SK-N-SH treated with all-trans-retinoic acid at 6 μM for 48 hours (cell line): Measurements from ENCODE around the gene CNTNAP2.

Source experiments
- ATAC-seq: fragments of 200-7000 bp; cut with Tn5 transposase; 3 replicates; pipeline ENCODE4 v1.9.1; 2020; ENCODE audit warnings: mild to moderate bottlenecking, moderate library complexity
- ARNTL ChIP-seq: fragments of 450-650 bp; formaldehyde crosslinking; IDR thresholded peaks from 2 replicates; pipeline ENCODE4 v1.5.0; 2020; ENCODE audit warnings: low read depth, mild to moderate bottlenecking, moderate library complexity, borderline replicate concordance
- BACH2 ChIP-seq: fragments of 250-450 bp; sonication (Bioruptor Pico); IDR thresholded peaks from 2 replicates; pipeline ENCODE4 v1.9.0; 2021; ENCODE audit warnings: mild to moderate bottlenecking, borderline replicate concordance
- CSDC2 ChIP-seq: fragments of 250-450 bp; sonication (Bioruptor Pico); IDR thresholded peaks from 2 replicates; pipeline ENCODE4 v1.5.0; 2020; ENCODE audit warnings: mild to moderate bottlenecking, moderate library complexity
- ESRRG ChIP-seq: fragments of 250-450 bp; sonication (Bioruptor Pico); IDR thresholded peaks from 2 replicates; pipeline ENCODE4 v1.6.1; 2021; ENCODE audit warnings: mild to moderate bottlenecking
- ISL1 ChIP-seq: fragments of 250-450 bp; sonication (Bioruptor Pico); IDR thresholded peaks from 2 replicates; pipeline ENCODE4 v2.1.2; 2022; ENCODE audit warnings: mild to moderate bottlenecking, moderate library complexity
- OSR1 ChIP-seq: fragments of 250-450 bp; sonication (Bioruptor Pico); IDR thresholded peaks from 2 replicates; pipeline ENCODE4 v1.8.0; 2022; ENCODE audit warnings: moderate library complexity, mild to moderate bottlenecking, inconsistent platforms
- PPARA ChIP-seq: fragments of 250-450 bp; sonication (Bioruptor Pico); IDR thresholded peaks from 2 replicates; pipeline ENCODE4 v1.5.0; 2020; ENCODE audit warnings: mild to moderate bottlenecking, borderline replicate concordance
- RARB ChIP-seq: fragments of 250-450 bp; sonication (Bioruptor Pico); IDR thresholded peaks from 2 replicates; pipeline ENCODE4 v1.8.0; 2021; ENCODE audit warnings: mild to moderate bottlenecking, moderate library complexity
- SNAI2 ChIP-seq: fragments of 250-450 bp; sonication (Bioruptor Pico); IDR thresholded peaks from 2 replicates; pipeline ENCODE4 v1.5.0; 2020; ENCODE audit warnings: mild to moderate bottlenecking, moderate library complexity
- TCF4 ChIP-seq: fragments of 250-450 bp; sonication (Bioruptor Pico); IDR thresholded peaks from 2 replicates; pipeline ENCODE4 v1.8.0; 2021; ENCODE audit warnings: mild to moderate bottlenecking, moderate library complexity, borderline replicate concordance
- ZC3H10 ChIP-seq: fragments of 250-450 bp; sonication (Bioruptor Pico); IDR thresholded peaks from 2 replicates; pipeline ENCODE4 v1.5.1; 2021; ENCODE audit warnings: mild to moderate bottlenecking, moderate library complexity
- ZFP3 ChIP-seq: fragments of 250-450 bp; sonication (Bioruptor Pico); IDR thresholded peaks from 2 replicates; pipeline ENCODE4 v1.5.0; 2020; ENCODE audit warnings: mild to moderate bottlenecking, moderate library complexity
- ZFP30 ChIP-seq: fragments of 450-650 bp; formaldehyde crosslinking; IDR thresholded peaks from 2 replicates; pipeline ENCODE4 v1.5.0; 2022; ENCODE audit warnings: mild to moderate bottlenecking, moderate library complexity
- ZNF565 ChIP-seq: fragments of 450-650 bp; formaldehyde crosslinking; conservative IDR thresholded peaks from 2 replicates; pipeline ENCODE4 v1.5.0; 2020; ENCODE audit warnings: low read depth, mild to moderate bottlenecking, moderate library complexity
- ZNF70 ChIP-seq: fragments of 450-650 bp; formaldehyde crosslinking; IDR thresholded peaks from 2 replicates; pipeline ENCODE4 v1.5.0; 2020; ENCODE audit warnings: mild to moderate bottlenecking, moderate library complexity
- ZNF8 ChIP-seq: fragments of 450-650 bp; formaldehyde crosslinking; IDR thresholded peaks from 2 replicates; pipeline ENCODE4 v1.5.0; 2020; ENCODE audit warnings: mild to moderate bottlenecking, moderate library complexity
- TF ChIP-seq, protein P1 (sequence below): fragments of 250-450 bp; sonication (Bioruptor Pico); IDR thresholded peaks from 2 replicates; pipeline ENCODE4 v1.8.0; 2021; ENCODE audit warnings: low read depth, mild to moderate bottlenecking, moderate library complexity, borderline replicate concordance
- TF ChIP-seq, protein P2 (sequence below): fragments of 250-450 bp; sonication (Bioruptor Pico); IDR thresholded peaks from 2 replicates; pipeline ENCODE4 v1.8.0; 2020; ENCODE audit warnings: mild to moderate bottlenecking, moderate library complexity, borderline replicate concordance
- TF ChIP-seq, protein P3 (sequence below): fragments of 250-450 bp; sonication (Bioruptor Pico); IDR thresholded peaks from 2 replicates; pipeline ENCODE4 v1.5.1; 2020; ENCODE audit warnings: low read depth, mild to moderate bottlenecking, moderate library complexity
- TF ChIP-seq, protein P4 (sequence below): fragments of 250-450 bp; sonication (Bioruptor Pico); IDR thresholded peaks from 2 replicates; pipeline ENCODE4 v1.5.1; 2021; ENCODE audit warnings: mild to moderate bottlenecking, moderate library complexity
- TF ChIP-seq, protein P5 (sequence below): fragments of 250-450 bp; sonication (Bioruptor Pico); IDR thresholded peaks from 2 replicates; pipeline ENCODE4 v1.5.0; 2020; ENCODE audit warnings: mild to moderate bottlenecking, moderate library complexity

The CNTNAP2 gene

DNA sequence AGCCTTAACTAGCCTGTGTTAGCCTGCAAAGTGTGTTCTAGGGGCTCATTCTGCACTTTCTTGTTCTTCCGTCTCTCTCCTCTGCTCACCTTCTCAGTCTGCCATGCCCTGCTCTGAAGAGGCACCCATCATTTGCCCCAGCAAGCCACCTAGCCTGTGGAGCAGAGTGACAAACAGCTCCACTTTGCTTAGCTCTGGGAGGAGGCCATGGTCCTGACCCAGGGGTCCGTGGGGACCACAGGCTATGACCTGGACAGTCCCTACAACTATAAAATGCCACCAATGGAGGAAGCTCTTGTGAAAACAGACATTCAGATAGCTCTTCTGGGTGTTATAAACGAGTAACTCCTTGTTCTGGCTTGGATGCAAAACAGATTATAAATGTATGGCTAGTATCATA is 1029.6 kb downstream of the CNTNAP2 start:
- no peak for TF ChIP-seq ZFP3 (CRISPR knock-in tag)
- TF ChIP-seq OSR1 = no peak
- no peak for TF ChIP-seq TCF4
- TF ChIP-seq ZC3H10 (CRISPR knock-in tag) = no peak
- no peak for TF ChIP-seq BACH2 (CRISPR knock-in tag)
- TF ChIP-seq RARB (CRISPR knock-in tag) = no peak
- no peak for TF ChIP-seq ESRRG
- TF ChIP-seq PPARA (CRISPR knock-in tag) = no peak
- TF ChIP-seq SNAI2 (CRISPR knock-in tag) = no peak
- TF ChIP-seq ZFP30 = no peak
- TF ChIP-seq, protein P1, sequence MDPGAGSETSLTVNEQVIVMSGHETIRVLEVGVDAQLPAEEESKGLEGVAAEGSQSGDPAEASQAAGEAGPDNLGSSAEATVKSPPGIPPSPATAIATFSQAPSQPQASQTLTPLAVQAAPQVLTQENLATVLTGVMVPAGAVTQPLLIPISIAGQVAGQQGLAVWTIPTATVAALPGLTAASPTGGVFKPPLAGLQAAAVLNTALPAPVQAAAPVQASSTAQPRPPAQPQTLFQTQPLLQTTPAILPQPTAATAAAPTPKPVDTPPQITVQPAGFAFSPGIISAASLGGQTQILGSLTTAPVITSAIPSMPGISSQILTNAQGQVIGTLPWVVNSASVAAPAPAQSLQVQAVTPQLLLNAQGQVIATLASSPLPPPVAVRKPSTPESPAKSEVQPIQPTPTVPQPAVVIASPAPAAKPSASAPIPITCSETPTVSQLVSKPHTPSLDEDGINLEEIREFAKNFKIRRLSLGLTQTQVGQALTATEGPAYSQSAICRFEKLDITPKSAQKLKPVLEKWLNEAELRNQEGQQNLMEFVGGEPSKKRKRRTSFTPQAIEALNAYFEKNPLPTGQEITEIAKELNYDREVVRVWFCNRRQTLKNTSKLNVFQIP (CRISPR knock-in tag) = no peak
- TF ChIP-seq ZNF565 (CRISPR knock-in tag) = no peak
- no peak for TF ChIP-seq ISL1 (CRISPR knock-in tag)
- TF ChIP-seq, protein P2, sequence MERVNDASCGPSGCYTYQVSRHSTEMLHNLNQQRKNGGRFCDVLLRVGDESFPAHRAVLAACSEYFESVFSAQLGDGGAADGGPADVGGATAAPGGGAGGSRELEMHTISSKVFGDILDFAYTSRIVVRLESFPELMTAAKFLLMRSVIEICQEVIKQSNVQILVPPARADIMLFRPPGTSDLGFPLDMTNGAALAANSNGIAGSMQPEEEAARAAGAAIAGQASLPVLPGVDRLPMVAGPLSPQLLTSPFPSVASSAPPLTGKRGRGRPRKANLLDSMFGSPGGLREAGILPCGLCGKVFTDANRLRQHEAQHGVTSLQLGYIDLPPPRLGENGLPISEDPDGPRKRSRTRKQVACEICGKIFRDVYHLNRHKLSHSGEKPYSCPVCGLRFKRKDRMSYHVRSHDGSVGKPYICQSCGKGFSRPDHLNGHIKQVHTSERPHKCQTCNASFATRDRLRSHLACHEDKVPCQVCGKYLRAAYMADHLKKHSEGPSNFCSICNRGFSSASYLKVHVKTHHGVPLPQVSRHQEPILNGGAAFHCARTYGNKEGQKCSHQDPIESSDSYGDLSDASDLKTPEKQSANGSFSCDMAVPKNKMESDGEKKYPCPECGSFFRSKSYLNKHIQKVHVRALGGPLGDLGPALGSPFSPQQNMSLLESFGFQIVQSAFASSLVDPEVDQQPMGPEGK (CRISPR knock-in tag) = no peak
- TF ChIP-seq CSDC2 (CRISPR knock-in tag) = no peak
- TF ChIP-seq, protein P3, sequence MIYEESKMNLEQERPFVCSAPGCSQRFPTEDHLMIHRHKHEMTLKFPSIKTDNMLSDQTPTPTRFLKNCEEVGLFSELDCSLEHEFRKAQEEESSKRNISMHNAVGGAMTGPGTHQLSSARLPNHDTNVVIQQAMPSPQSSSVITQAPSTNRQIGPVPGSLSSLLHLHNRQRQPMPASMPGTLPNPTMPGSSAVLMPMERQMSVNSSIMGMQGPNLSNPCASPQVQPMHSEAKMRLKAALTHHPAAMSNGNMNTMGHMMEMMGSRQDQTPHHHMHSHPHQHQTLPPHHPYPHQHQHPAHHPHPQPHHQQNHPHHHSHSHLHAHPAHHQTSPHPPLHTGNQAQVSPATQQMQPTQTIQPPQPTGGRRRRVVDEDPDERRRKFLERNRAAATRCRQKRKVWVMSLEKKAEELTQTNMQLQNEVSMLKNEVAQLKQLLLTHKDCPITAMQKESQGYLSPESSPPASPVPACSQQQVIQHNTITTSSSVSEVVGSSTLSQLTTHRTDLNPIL (CRISPR knock-in tag) = no peak
- TF ChIP-seq ZNF70 (CRISPR knock-in tag) = no peak
- no peak for TF ChIP-seq ARNTL
- no peak for ATAC-seq

DNA sequence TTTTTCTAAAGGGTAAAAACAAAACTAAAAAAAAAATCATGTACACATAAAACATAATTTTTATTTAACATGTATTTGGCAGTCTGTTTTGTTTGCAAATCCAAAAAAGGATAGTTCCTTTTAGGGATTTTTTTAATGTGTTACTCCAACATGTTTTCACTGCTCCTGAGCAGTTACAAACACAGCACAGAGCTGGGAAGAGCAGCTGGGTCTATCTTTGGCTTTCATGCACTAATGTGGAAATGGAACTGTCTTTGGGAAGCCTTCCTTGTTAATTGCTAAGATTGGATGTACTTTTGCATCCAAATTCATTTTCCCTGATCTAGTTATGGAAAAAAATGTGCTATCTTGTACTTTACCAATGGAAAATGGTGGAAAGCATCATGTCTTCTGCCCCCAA is 1035.1 kb downstream of the CNTNAP2 start:
- TF ChIP-seq ZC3H10 (CRISPR knock-in tag) = no peak
- no peak for ATAC-seq

DNA sequence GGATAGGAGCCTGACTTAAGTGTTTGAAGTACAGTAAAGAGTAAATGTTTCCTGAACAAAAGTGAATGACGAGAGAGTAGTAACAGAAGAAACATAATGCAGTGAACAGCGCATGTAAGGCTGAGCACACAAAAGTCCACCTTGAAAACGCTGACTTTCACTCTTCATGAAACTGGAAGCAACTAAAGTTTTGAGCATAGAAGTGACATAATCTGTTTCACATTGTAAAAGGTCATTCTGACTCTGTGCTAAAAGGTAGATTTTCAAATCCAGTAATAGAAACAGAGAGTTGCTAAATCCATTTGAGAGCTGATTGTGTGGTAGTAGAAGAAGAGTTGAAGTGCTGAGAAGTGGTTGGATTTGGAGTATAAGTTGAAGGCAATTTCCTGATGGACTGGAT is 1037.0 kb downstream of the CNTNAP2 start:
- ATAC-seq = no peak
- no peak for TF ChIP-seq ZC3H10 (CRISPR knock-in tag)
- TF ChIP-seq CSDC2 (CRISPR knock-in tag) = no peak
- no peak for TF ChIP-seq PPARA (CRISPR knock-in tag)
- no peak for TF ChIP-seq ZFP30
- no peak for TF ChIP-seq ZNF565 (CRISPR knock-in tag)
- TF ChIP-seq ESRRG = no peak
- no peak for TF ChIP-seq ZFP3 (CRISPR knock-in tag)
- TF ChIP-seq OSR1 = no peak
- TF ChIP-seq TCF4 = no peak
- no peak for TF ChIP-seq ZNF70 (CRISPR knock-in tag)

DNA sequence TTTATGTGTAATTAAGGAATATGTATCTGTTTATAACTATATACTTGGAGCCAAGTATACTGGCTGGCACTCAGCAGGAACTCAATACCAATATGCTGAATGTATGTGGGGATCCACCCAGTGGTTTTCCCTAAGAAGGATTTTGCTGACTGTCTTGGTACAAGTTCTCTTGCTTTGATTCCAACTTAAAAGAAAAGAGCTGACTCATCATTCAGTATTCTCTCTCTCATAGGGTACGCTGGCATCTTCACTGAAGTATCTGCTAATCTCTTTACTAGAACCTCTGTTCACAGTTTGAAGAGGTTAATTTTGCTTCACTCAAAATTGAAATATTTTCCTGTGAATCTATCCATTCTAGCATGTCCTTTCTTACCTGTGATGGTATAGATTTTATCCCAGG is 1044.8 kb downstream of the CNTNAP2 start:
- no peak for ATAC-seq
- TF ChIP-seq, protein P4, sequence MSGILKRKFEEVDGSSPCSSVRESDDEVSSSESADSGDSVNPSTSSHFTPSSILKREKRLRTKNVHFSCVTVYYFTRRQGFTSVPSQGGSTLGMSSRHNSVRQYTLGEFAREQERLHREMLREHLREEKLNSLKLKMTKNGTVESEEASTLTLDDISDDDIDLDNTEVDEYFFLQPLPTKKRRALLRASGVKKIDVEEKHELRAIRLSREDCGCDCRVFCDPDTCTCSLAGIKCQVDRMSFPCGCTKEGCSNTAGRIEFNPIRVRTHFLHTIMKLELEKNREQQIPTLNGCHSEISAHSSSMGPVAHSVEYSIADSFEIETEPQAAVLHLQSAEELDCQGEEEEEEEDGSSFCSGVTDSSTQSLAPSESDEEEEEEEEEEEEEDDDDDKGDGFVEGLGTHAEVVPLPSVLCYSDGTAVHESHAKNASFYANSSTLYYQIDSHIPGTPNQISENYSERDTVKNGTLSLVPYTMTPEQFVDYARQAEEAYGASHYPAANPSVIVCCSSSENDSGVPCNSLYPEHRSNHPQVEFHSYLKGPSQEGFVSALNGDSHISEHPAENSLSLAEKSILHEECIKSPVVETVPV (CRISPR knock-in tag) = no peak
- TF ChIP-seq ZNF8 (CRISPR knock-in tag) (no peak), ESRRG (no peak), OSR1 (no peak), ZNF70 (CRISPR knock-in tag) (no peak), ARNTL (no peak), PPARA (CRISPR knock-in tag) (no peak), ZNF565 (CRISPR knock-in tag) (no peak), RARB (CRISPR knock-in tag) (no peak), ZFP3 (CRISPR knock-in tag) (no peak), TCF4 (no peak)
- TF ChIP-seq, protein P5, sequence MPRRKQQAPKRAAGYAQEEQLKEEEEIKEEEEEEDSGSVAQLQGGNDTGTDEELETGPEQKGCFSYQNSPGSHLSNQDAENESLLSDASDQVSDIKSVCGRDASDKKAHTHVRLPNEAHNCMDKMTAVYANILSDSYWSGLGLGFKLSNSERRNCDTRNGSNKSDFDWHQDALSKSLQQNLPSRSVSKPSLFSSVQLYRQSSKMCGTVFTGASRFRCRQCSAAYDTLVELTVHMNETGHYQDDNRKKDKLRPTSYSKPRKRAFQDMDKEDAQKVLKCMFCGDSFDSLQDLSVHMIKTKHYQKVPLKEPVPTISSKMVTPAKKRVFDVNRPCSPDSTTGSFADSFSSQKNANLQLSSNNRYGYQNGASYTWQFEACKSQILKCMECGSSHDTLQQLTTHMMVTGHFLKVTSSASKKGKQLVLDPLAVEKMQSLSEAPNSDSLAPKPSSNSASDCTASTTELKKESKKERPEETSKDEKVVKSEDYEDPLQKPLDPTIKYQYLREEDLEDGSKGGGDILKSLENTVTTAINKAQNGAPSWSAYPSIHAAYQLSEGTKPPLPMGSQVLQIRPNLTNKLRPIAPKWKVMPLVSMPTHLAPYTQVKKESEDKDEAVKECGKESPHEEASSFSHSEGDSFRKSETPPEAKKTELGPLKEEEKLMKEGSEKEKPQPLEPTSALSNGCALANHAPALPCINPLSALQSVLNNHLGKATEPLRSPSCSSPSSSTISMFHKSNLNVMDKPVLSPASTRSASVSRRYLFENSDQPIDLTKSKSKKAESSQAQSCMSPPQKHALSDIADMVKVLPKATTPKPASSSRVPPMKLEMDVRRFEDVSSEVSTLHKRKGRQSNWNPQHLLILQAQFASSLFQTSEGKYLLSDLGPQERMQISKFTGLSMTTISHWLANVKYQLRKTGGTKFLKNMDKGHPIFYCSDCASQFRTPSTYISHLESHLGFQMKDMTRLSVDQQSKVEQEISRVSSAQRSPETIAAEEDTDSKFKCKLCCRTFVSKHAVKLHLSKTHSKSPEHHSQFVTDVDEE (CRISPR knock-in tag) = no peak
- TF ChIP-seq, protein P3 (CRISPR knock-in tag) = no peak
- TF ChIP-seq, protein P1 (CRISPR knock-in tag) = no peak
- TF ChIP-seq, protein P2 (CRISPR knock-in tag) = no peak
